NT2/D1 (cell line): ENCODE measurements around the gene CELF4.

Experiments
- DNase-seq: peaks from one replicate; pipeline ENCODE4 v3.0.0-alpha.2; 2011; ENCODE audit warnings: low read depth, low spot score
- H3K27me3 ChIP-seq: 2 replicates; pipeline ENCODE4 v1.6.0; 2011; ENCODE audit warnings: mild to moderate bottlenecking; ENCODE audit not compliant: insufficient read length, insufficient read depth
- H3K36me3 ChIP-seq: 2 replicates; pipeline ENCODE4 v1.6.1; 2011; ENCODE audit warnings: mild to moderate bottlenecking, low read length, mixed read lengths; ENCODE audit not compliant: insufficient read depth, insufficient read length
- H3K4me1 ChIP-seq: 2 replicates; pipeline ENCODE4 v1.5.1; 2011; ENCODE audit not compliant: insufficient read depth, insufficient read length
- H3K4me3 ChIP-seq: 2 replicates; pipeline ENCODE4 v1.5.1; 2011; ENCODE audit warnings: low read depth; ENCODE audit not compliant: insufficient read length
- H3K9ac ChIP-seq: 2 replicates; pipeline ENCODE4 v1.6.0; 2011; ENCODE audit warnings: low read depth; ENCODE audit not compliant: insufficient read length
- H3K9me3 ChIP-seq: 2 replicates; pipeline ENCODE4 v1.5.1; 2011; ENCODE audit warnings: mild to moderate bottlenecking, low read length; ENCODE audit not compliant: insufficient read depth
- SUZ12 ChIP-seq: IDR thresholded peaks from 2 replicates; pipeline ENCODE4 v1.6.1; 2011; ENCODE audit not compliant: insufficient read length, insufficient read depth; ENCODE audit errors: extremely low read depth
- YY1 ChIP-seq: IDR thresholded peaks from 2 replicates; pipeline ENCODE4 v1.6.1; 2011; ENCODE audit not compliant: insufficient read length, insufficient read depth
- ZNF274 ChIP-seq: IDR thresholded peaks from 2 replicates; pipeline ENCODE4 v1.6.1; 2011; ENCODE audit warnings: mild to moderate bottlenecking, low read depth, low read length

The CELF4 gene

DNA sequence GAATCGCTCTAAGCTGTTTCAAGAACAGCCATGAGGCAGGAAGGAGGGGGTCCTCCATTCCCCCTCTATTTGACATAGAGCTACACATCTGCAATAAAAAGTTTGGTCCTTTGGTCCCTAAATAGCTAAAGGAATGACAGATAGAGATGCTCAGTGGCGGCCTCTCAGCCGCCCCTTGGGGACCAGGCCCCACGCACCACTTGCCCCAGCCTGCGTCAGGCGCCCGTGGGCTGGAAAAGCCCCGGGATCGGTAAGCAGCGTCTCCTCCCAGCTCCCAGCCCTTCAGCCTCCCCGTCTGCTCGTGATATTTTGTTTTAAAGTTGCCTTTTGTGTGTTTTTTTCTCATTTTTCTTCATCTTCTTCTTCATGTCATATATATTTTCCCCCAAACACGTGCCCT lies 321.0 kb downstream of the CELF4 start:
- Histone ChIP-seq H3K27me3 (peaks cover 62% of the 10 kb centered on the region), H3K36me3 (no peaks in the 10 kb centered on the region), H3K4me3 (no peak overlapping the region), H3K4me1 (peaks cover 2% of the 10 kb centered on the region), H3K9me3 (no peaks in the 10 kb centered on the region), H3K9ac (no peak overlapping the region)
- DNase-seq: no peak
- TF ChIP-seq SUZ12 (no peak), YY1 (no peak), ZNF274 (no peak)

DNA sequence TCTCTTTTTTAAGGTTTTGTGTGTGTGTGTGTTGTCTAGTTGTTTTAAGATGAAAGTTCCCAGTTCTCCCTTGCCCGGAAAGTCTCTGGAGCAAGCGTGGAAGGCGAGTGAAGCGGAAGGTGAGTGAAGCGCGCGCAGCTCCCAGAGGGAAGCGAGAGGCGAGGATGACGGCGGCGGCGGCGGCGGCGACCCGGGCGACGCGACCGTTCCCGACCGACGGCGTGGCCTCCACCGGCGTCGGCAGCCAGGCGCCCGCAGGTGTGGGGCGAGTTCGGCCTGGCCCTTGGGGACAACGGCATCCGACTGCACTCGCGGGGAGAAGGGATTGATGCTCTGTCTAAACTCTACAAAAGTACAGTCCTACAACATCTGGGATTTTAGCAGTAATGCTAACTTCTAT lies 321.9 kb downstream of the CELF4 start:
- DNase-seq: no peak
- Histone ChIP-seq H3K4me1 (peaks cover 2% of the 10 kb centered on the region), H3K36me3 (no peaks in the 10 kb centered on the region), H3K27me3 (peaks cover 63% of the 10 kb centered on the region), H3K9me3 (no peaks in the 10 kb centered on the region), H3K4me3 (no peak overlapping the region), H3K9ac (no peak overlapping the region)
- TF ChIP-seq ZNF274 (no peak), SUZ12 (no peak), YY1 (no peak)

DNA sequence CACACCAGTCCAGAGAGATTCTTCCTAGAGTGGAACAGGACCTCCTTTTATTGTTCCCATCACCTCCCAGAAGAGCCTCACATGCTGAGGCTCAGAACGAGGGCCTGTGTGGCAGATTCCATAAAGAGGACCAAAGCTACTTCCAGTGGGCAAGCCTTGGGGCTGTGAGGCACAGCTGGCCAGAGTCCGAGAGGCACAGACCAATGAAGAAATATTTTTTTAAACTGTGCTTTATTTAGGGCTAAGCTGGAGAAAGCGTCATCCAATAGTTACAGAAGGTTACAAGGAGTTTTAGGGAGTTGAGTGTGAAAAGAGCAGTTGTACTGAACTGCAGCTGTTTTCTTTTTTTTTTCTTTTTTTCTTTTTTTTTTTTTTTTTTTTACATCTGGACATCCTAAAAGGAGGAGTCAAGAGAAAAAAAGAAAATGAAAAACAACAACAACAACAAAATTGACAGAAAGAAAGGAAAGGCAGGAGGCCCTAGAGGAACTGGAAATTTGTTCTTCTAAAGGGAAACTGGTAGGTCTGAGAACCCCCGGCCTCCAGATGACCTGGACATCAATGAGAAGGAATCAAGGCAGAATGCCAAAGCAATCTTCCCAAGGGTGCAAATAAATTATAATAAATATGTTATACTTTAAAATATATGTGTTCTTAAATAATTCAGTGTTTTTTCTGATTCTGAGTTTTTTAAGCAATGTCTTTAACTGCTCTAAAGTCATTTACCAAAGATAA lies 322.6 kb downstream of the CELF4 start:
- H3K4me1 ChIP-seq: no peaks in the 10 kb centered on the region

DNA sequence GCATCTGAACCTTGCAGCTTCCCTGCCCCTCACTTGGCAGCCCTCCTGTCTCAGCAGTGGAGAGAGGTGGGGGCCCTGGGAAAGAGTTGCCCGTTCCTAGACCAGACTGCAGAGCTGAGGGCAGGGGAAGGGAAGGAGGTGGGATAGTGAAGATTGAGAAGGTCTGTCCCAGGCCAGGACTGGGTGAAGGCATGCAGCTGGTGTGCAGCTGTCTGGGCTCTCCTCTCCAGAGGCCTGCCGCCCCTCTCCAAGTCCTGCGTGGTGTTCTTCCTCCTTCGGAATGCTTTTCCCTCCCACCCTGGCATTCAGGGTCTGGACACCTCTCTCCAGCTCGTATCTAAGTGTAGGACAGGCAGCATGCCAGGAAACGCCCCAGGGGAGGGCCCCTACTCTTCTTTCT lies 323.5 kb downstream of the CELF4 start:
- H3K27me3 ChIP-seq: peaks cover 63% of the 10 kb centered on the region
- no peaks in the 10 kb centered on the region for H3K36me3 ChIP-seq
- no peaks in the 10 kb centered on the region for H3K4me1 ChIP-seq
- TF ChIP-seq ZNF274 (no peak), YY1 (no peak), SUZ12 (no peak)
- no peak overlapping the region for H3K9ac ChIP-seq
- H3K9me3 ChIP-seq: no peaks in the 10 kb centered on the region
- H3K4me3 ChIP-seq: no peak overlapping the region
- DNase-seq: no peak

More for the DNA sequence above, 322.6 kb downstream of the CELF4 start:
- H3K9ac ChIP-seq: no peak overlapping the region
- no peak for DNase-seq
- no peaks in the 10 kb centered on the region for H3K9me3 ChIP-seq
- peaks cover 63% of the 10 kb centered on the region for H3K27me3 ChIP-seq
- H3K4me3 ChIP-seq: no peak overlapping the region
- TF ChIP-seq YY1 (no peak), ZNF274 (no peak), SUZ12 (no peak)
- no peaks in the 10 kb centered on the region for H3K36me3 ChIP-seq

DNA sequence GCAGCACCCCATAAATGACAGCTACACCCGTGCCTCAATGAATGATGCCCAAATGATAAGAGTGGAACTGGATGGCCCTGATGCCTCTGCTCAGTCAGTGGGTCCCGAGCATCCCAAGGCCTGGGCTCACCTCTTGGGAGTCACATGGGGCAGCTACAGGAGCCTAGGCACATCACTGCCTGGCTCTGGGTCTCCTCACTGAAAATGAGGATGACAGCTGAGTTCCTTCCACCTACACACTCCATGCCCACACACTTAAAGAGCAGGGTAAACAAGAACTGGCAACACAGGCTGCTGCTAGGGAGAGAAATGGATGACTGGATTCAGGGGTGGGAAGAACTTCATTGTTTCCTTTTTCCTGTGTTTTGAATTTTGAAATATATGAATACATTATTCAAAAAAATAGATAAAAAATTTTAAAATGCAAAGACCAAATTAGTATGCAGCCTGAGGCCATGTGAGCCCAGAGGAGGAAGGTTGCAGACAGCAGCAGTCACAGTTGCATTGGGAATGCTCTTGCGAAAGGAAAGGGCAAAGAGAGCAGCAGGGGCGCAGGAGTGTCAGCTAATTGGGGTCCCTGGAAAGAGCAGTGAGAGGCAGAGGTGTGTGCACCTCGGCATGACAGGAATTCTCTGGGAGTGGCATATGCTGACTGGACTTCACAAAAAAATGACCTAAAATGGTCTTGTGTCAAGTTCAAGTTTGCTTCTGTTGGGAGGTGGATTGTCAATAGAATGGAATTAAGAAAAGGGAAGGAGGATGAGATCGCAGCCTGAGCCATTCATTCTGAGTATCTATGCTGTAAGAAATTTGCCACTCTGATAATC lies 327.1 kb downstream of the CELF4 start:
- Histone ChIP-seq H3K9me3 (no peaks in the 10 kb centered on the region), H3K4me3 (no peak overlapping the region), H3K27me3 (peaks cover 40% of the 10 kb centered on the region), H3K4me1 (no peaks in the 10 kb centered on the region), H3K9ac (no peak overlapping the region), H3K36me3 (no peaks in the 10 kb centered on the region)
- DNase-seq: no peak
- TF ChIP-seq YY1: no peak
- TF ChIP-seq SUZ12: no peak
- no peak for TF ChIP-seq ZNF274

DNA sequence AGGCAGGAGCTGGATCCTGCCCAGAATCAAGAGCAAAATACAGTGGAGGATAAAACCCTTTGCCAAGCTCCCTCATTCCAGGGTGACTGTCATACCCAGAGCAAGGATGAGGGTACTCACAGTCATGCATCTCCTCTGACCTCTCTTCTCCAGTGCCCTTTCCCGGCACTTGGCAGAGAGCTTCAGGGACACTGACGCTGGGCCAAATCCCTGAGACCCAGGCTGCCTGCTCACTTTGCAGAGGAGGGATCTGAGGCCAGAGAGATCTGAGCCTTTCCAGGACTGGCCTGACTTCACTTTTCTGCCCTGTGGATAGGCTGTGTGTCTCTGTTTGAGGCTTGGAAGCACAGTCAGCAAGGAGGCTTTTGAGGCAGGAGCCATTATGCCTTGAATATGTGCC lies 330.0 kb downstream of the CELF4 start:
- H3K4me1 ChIP-seq: no peaks in the 10 kb centered on the region
- no peaks in the 10 kb centered on the region for H3K36me3 ChIP-seq
- no peak overlapping the region for H3K4me3 ChIP-seq
- peaks cover 11% of the 10 kb centered on the region for H3K27me3 ChIP-seq
- H3K9me3 ChIP-seq: no peaks in the 10 kb centered on the region
- no peak for TF ChIP-seq ZNF274
- no peak for TF ChIP-seq YY1
- TF ChIP-seq SUZ12: no peak
- no peak for DNase-seq
- no peak overlapping the region for H3K9ac ChIP-seq

DNA sequence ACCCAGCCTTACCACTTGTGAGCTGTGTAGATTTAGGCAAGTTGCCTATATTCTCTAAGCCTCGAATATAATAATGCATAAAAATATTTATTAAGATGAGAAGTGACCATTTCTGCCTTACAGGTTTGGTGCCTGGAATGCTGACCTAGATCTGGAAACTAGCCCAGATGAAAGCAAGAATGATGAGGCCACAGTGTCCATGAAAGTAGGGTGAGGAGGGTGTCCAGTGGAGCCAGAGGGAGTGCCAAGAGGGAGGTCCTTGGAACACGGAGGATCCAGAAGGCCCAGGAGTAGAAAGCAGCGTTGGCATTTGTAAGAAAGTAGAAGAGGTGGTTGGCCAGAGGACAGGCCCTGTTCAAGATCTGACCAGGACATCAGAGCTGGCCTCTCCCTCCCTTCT lies 334.3 kb downstream of the CELF4 start:
- no peak for TF ChIP-seq SUZ12
- TF ChIP-seq ZNF274: no peak
- no peak for TF ChIP-seq YY1
- Histone ChIP-seq H3K4me1 (no peaks in the 10 kb centered on the region), H3K9ac (no peak overlapping the region), H3K27me3 (no peaks in the 10 kb centered on the region), H3K9me3 (no peaks in the 10 kb centered on the region), H3K36me3 (no peaks in the 10 kb centered on the region), H3K4me3 (no peak overlapping the region)
- DNase-seq: no peak

DNA sequence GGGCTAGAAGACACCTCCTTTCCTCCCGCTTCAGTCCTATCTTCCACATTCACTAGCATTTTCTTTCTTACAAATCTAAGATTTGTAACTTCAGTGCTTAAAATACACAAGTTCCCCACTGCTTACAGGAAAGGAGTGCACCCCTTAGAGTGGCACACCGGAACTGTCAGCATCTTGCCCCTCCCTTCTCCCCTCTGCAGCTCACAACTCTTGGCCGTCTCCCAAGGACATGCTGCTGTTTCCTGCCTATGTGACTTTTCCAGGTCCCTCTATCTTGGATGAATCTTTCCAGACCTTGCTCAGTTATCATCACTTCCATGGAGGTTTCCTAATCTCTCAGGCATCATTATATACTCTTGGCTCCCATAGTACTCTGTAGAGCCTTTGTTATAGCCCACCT lies 334.8 kb downstream of the CELF4 start:
- H3K4me1 ChIP-seq: no peaks in the 10 kb centered on the region
- peaks cover 3% of the 10 kb centered on the region for H3K27me3 ChIP-seq
- H3K36me3 ChIP-seq: no peaks in the 10 kb centered on the region
- TF ChIP-seq SUZ12: no peak
- TF ChIP-seq YY1: no peak
- no peak for TF ChIP-seq ZNF274
- DNase-seq: no peak
- no peaks in the 10 kb centered on the region for H3K9me3 ChIP-seq
- no peak overlapping the region for H3K4me3 ChIP-seq
- H3K9ac ChIP-seq: no peak overlapping the region
